BJ (cell line): ENCODE measurements around the gene SLC6A9. TPM values are rescaled to one million over a fixed set of nuclear protein-coding genes. Genes with fewer than 3 reads are reported as not detected.

Experiments
- CTCF ChIA-PET: fragments of 350-600 bp; formaldehyde crosslinking; extraction: SDS; loops from one replicate; lab custom pipeline; 2021; ENCODE audit warnings: antibody characterized with exemption, inconsistent platforms; lab: Yijun Ruan, JAX
- POLR2A ChIA-PET: fragments of 300-600 bp; sonication (Branson Sonifier 250); formaldehyde crosslinking; extraction: SDS; loops from one replicate; lab custom pipeline; 2021; ENCODE audit warnings: antibody characterized with exemption; lab: Charles Lee
- DNase-seq: peaks from one replicate; pipeline ENCODE4 v3.0.0-alpha.2; 2011; ENCODE audit warnings: low read depth
- H3K27me3 ChIP-seq: 2 replicates; pipeline ENCODE4 v1.6.0; 2011; ENCODE audit warnings: low read length; ENCODE audit not compliant: control insufficient read depth, insufficient read depth
- H3K36me3 ChIP-seq: 2 replicates; pipeline ENCODE4 v1.5.1; 2011; ENCODE audit warnings: low read length; ENCODE audit not compliant: control insufficient read depth, insufficient read depth
- H3K4me3 ChIP-seq: 2 replicates; pipeline ENCODE4 v1.5.1; 2011; ENCODE audit warnings: low read depth, mild to moderate bottlenecking, control low read depth, low read length
- polyA plus RNA-seq: library from polyadenylated mRNA; depleted of rRNA; stranded (reverse); fragments of >200 nt; gene quantifications from 2 replicates; pipeline ENCODE4 v1.2.3, GENCODE V29; 2011
- TF ChIP-seq, protein P1 (sequence below): IDR thresholded peaks from 2 replicates; pipeline ENCODE4 v1.5.1; 2011; ENCODE audit warnings: low read depth, mild to moderate bottlenecking, control low read depth, inconsistent platforms, low read length, moderate library complexity; ENCODE audit not compliant: insufficient read depth

Gene SLC6A9
- polyA plus RNA-seq, 1 experiment: 53.9 TPM

DNA sequence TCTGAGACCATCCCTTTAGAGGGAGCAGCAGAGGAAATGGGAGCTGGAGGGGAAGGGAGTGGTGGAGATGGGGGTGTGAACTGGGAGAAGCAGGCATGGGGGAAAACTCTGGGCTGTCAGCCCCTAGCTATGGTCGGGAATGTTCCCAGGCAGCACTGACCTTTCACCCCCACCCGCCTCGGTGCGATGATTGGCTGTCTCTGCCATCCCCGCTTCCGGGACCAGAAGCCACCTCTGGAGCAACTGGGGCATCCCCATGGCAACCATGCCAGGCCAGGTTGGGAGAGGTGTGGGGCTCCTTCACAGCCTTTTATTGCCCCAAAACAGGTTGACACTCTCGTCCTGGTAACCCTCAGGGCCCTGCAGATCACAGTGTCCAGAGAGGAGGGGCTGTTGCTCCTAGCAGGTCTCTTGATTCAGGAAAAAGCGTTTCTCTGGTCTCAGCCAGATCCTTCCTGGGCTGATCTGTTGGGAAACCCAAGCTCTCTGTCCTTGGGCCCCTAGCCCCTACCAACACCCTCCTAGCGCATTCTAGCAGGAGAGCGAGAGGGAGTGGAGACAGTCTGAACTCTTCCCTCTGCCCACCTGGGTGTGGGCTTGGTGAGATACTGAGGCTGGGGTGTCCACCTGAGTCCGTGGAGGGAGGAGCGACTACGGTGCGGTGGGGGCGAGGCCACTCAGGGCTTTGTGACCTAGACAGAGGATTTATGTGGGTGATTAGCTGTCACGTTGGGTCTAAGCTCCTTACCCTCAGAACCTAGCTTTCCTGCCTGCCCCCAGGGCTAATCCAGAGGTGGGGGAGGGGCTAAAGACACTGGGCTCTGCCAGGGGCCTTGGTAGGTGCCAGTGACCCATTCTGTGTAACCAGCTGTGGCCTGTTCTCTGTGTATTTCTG, 12.2 kb upstream of the SLC6A9 start:
- CTCF ChIA-PET: interaction anchor here (0.8 to 10.9 kb wide), 4 partner anchors 9 to 174 kb away, joined by 3 to 197 read pairs (median 6); no protein-coding TSS in a partner anchor
- H3K4me3 ChIP-seq: no peak overlapping the region
- POLR2A ChIA-PET: no interaction called here
- no peak for DNase-seq
- no peaks in the 10 kb centered on the region for H3K36me3 ChIP-seq
- TF ChIP-seq, protein P1, sequence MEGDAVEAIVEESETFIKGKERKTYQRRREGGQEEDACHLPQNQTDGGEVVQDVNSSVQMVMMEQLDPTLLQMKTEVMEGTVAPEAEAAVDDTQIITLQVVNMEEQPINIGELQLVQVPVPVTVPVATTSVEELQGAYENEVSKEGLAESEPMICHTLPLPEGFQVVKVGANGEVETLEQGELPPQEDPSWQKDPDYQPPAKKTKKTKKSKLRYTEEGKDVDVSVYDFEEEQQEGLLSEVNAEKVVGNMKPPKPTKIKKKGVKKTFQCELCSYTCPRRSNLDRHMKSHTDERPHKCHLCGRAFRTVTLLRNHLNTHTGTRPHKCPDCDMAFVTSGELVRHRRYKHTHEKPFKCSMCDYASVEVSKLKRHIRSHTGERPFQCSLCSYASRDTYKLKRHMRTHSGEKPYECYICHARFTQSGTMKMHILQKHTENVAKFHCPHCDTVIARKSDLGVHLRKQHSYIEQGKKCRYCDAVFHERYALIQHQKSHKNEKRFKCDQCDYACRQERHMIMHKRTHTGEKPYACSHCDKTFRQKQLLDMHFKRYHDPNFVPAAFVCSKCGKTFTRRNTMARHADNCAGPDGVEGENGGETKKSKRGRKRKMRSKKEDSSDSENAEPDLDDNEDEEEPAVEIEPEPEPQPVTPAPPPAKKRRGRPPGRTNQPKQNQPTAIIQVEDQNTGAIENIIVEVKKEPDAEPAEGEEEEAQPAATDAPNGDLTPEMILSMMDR: no peak
- no peaks in the 10 kb centered on the region for H3K27me3 ChIP-seq

- H3K36me3 ChIP-seq: no peaks in the 10 kb centered on the region
- H3K4me3 ChIP-seq: no peak overlapping the region
- TF ChIP-seq, protein P1: no peak
- no peak for DNase-seq
- POLR2A ChIA-PET: interaction anchor here (0.6 kb wide), 1 partner anchor 133 kb away, joined by 3 read pairs; no protein-coding TSS in a partner anchor
- H3K27me3 ChIP-seq: no peaks in the 10 kb centered on the region
- CTCF ChIA-PET: interaction anchor here (10.9 kb wide), 1 partner anchor 39 kb away, joined by 197 read pairs; no protein-coding TSS in a partner anchor
Measured at GRCh38 chr1:44040846-44041245, 9.6 kb upstream of the SLC6A9 start.

DNA sequence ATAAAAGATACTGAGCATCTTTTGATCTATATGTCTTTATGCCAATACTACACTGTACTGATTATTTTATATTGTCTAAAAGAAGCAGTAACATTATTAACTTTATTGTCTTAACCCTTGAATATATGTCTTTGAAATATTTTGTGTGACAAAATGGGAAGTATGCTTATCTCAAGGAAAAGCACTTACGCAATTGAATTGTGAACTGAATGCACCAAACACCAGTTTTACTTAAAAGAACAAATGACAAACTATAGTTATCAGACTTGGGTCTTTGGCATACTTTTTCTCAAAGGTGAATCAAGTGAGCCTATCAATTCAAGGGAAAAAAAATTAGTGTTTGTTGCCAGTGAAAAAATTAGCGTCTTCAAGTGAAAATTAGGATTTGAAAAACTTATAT, 9.2 kb upstream of the SLC6A9 start:
- TF ChIP-seq, protein P1: no peak
- no peak for DNase-seq
- POLR2A ChIA-PET: no interaction called here
- H3K27me3 ChIP-seq: no peaks in the 10 kb centered on the region
- CTCF ChIA-PET: interaction anchor here (10.9 kb wide), 1 partner anchor 38 kb away, joined by 197 read pairs; no protein-coding TSS in a partner anchor
- H3K4me3 ChIP-seq: no peak overlapping the region
- H3K36me3 ChIP-seq: no peaks in the 10 kb centered on the region

- H3K27me3 ChIP-seq: no peaks in the 10 kb centered on the region
- ChIA-PET POLR2A (no interaction called here), CTCF (interaction anchor here (10.9 kb wide), 1 partner anchor 37 kb away, joined by 197 read pairs; no protein-coding TSS in a partner anchor)
- TF ChIP-seq, protein P1: no peak
- H3K36me3 ChIP-seq: no peaks in the 10 kb centered on the region
- H3K4me3 ChIP-seq: no peak overlapping the region
- DNase-seq: no peak
Measured at GRCh38 chr1:44038876-44039657, 7.8 kb upstream of the SLC6A9 start.
